C1 segment of cervical spinal cord (tissue), 14 donors: ENCODE measurements around the gene NRBP1.
"Not testable (repeated sequence)": the region's sequence is repeated elsewhere in the genome, so short reads cannot be mapped to it uniquely, and the experiment has no call there.

ENCODE experiments used
- DNase-seq, 14 donors: peaks; one replicate each; lab custom pipeline; 2025; lab: John Stamatoyannopoulos, UW

NRBP1 gene

DNA sequence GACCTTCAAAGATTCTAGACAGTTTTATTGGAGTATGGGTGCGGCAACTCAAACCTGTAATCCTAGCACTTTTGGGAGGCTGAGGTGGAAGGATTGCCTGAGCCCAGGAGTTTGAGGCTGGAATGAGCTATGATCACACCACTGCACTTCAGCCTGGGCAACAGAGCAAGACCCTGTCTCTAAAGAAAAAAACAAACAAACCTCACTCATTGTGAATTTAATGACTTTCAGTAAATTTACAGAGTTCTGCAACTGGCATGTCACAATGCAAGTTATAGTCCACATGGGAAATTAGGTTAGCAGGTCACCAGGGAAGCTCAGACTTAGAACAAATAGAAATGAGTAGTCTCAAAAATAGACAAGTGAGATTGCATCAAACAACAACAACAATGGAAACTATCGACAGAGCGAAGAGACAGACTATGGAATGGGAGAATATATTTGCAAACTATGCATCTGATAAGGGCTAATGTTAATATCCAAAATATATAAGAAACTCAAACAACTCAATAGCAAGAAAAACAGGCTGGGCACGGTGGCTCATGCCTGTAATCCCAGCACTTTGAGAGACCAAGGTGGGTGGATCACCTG lies 6.7 kb upstream of the NRBP1 start:
- DNase-seq = no peak

DNA sequence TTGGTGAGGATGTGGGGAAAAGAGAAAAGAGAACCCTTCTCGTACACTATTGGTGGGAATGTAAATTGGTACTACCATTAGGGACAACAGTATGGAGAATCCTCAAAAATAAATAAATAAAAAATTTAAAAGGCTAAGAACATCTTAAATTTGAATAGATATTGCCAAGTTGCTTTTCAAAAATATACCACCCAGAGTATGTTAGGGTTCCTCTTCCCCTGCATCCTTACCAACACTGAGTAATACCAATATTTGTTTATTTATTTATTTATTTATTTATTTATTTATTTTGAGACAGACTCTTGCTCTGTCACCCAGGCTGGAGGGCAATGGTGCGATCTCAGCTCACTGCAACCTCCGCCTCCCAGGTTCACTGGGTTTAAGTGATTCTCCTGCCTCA lies 5.5 kb upstream of the NRBP1 start:
- no peak for DNase-seq

- not testable (repeated sequence) for DNase-seq
Observed at GRCh38 chr2:27425039-27425438, 3.4 kb upstream of the NRBP1 start.

- DNase-seq = no peak
Observed at GRCh38 chr2:27427863-27428212, 593 bp upstream of the NRBP1 start.

- DNase-seq = peak in 13 of 14 donors; percentile 65 to 91 (median 80)
Observed at GRCh38 chr2:27428978-27429541, 629 bp downstream of the NRBP1 start.

DNA sequence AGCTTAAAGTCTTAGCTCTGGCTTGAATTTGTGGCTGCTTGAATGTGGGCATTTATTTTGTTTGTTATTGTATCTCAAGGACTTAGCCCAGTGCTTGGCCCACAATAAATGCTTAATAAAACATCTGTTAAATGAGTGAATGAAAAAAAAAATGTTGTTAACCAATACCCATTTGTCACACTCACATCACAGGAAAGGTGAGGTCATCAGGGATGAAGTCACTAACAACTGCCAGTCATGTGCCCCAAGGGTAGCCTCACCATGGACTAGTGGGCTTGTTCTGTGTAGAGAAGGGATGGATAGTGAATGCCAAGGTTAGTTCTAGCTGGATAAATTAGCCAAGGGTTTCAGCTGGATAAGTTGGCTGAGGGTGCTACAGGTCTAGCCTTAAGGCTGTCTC lies 3.0 kb downstream of the NRBP1 start:
- DNase-seq = peak in 1 of 14 donors; percentile 14

- DNase-seq = no peak
Observed at GRCh38 chr2:27435628-27436027, 7.2 kb downstream of the NRBP1 start.

- no peak for DNase-seq
Observed at GRCh38 chr2:27441226-27441926, 12.9 kb downstream of the NRBP1 start.

GRCh38 chr2:27441958-27442919 lies 13.8 kb downstream of the NRBP1 start, which contains the start of gene KRTCAP3:
Gene KRTCAP3, plus strand, starts transcription at chr2:27442381. Its CDS starts 32 bp downstream, at chr2:27442413.
- DNase-seq = no peak

DNA sequence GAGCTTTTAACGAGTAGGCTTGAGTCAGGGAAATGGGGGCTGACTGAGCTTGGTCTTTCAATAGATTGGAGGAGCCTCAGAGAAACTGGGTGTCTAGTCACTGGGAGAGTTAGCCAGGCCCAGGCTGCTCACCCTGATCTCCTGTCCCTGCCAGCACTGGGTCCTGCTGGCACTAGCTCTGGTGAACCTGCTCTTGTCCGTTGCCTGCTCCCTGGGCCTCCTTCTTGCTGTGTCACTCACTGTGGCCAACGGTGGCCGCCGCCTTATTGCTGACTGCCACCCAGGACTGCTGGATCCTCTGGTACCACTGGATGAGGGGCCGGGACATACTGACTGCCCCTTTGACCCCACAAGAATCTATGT lies 14.5 kb downstream of the NRBP1 start:
- DNase-seq = no peak

GRCh38 chr2:27445155-27445554 lies 16.7 kb downstream of the NRBP1 start:
- no peak for DNase-seq

DNA sequence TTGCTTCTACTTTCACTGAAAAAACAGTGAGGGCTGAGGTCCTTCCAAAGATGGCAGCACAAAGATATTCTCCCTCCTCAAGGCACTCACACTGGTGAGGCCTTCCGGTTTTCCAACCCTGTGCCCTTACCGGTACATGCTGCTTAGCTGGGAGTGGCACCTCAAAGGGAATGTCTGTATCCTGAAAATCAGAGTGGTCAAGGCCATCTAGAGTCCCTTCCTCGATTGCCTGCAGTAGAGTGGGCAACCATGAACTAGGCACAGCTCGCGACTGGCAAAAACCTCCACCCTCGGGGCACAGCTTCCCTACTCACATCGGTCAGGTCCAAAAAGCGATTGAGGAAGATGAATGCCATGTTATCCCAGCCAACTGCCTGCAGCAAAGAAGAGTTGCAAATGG lies 17.2 kb downstream of the NRBP1 start:
- DNase-seq = no peak

GRCh38 chr2:27446057-27446456 lies 17.6 kb downstream of the NRBP1 start:
- DNase-seq = no peak

GRCh38 chr2:27448381-27448780 lies 19.9 kb downstream of the NRBP1 start:
- no peak for DNase-seq

DNA sequence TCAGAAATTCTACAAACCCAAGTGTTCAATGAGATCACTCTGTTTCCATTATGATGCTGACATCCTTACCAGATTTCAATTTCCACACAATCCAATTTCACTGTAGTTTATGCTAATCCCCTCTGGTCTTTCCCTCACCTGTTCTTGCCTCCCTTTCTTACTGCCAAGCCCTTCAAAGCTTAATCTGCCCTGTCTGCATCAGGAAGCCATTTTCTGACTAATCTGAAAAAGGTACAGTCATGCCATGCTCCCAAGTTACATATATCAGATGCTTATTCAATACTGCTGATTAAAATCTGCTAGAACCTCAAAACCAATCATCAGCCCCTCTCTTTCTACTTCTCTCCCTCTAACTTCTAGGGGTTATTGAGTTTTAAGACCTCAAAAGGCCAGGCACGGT lies 22.7 kb downstream of the NRBP1 start:
- no peak for DNase-seq

DNA sequence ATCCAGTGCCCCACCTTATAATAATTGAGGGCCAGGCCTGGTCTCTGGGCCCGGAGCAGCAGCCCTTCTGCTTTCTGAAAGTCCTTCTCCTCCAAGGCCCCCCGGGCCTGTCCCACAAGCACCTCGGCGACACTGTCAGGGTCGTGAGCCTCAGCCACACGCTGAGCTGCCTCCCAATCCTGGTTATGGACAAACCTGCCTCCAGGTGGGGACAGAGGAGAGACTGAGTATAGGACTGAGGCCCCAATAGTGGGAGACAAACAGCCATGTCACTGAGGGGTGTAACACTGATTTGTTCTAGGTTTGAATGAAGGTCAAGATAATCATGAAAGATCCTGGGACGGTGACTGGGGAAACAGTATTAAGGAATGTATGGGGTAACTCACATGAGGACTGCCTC lies 25.5 kb downstream of the NRBP1 start:
- DNase-seq = no peak

DNA sequence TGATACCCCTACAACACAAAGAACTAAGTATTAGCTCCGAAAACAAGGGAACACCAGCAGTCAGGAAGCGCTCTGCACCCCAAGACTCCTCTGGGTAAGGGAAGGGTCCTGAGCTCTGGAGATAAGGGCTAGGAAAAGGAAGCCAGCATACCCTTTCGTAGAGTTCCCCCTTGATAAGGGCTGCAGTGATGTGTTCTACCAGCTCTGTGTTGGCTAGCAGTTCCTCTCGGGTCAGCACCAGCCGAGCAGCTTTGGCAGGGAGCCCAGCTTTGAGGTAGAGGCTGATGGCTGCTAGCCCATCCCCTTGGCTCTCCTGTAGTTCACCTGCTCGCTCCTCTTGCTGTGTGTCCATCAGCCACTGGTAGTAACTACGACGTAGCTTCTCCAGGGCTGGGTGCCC lies 32.7 kb downstream of the NRBP1 start:
- DNase-seq = peak in 2 of 14 donors; percentile 4 to 49

GRCh38 chr2:27464443-27464842 lies 36.0 kb downstream of the NRBP1 start:
- no peak for DNase-seq

DNA sequence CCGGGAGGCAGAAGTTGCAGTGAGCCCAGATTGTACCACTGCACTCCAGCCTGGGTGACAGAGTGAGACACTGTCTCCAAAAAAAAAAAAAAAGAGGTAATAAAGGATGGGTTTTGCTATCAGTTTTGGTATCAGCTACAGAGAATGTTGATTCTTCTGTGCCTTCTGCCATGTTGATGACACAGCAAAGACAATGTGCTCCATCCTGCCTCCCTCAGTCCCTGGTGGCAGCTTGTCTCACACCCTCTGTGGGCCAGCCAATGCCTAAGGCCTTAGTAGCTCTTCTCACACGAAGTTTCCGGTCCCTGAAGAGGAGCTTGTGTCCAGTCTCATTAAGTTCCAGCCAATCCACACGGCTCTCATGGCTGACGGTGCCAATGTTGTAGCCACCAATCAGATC lies 43.5 kb downstream of the NRBP1 start:
- DNase-seq = no peak

- DNase-seq = peak in 1 of 14 donors; percentile 12
Observed at GRCh38 chr2:27485496-27485895, 57.1 kb downstream of the NRBP1 start.

GRCh38 chr2:27489118-27489497 lies 60.7 kb downstream of the NRBP1 start:
- DNase-seq = no peak
